ENCODE measurements around the gene TACC2.

DNA sequence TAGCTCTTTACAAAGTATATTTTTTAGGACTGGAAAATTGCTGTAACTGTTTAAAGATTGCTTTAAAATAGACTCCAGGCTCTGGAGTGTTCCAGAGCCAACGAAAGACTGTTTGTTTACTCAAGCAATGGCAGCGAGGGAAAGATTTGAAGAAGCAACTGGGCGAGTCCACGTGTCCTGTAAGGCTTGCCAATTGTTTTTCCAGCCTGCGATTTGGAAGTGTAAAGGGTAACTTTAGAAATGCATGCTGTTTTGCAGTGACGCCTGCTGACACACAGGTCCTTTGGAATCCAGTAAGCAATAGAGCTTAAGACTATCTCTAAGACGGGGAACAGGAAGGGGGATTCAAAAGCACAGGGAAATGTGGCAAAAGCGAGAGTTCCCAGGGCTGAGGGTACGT, 55.8 kb downstream of the TACC2 start:
- TF ChIP-seq, protein P1, sequence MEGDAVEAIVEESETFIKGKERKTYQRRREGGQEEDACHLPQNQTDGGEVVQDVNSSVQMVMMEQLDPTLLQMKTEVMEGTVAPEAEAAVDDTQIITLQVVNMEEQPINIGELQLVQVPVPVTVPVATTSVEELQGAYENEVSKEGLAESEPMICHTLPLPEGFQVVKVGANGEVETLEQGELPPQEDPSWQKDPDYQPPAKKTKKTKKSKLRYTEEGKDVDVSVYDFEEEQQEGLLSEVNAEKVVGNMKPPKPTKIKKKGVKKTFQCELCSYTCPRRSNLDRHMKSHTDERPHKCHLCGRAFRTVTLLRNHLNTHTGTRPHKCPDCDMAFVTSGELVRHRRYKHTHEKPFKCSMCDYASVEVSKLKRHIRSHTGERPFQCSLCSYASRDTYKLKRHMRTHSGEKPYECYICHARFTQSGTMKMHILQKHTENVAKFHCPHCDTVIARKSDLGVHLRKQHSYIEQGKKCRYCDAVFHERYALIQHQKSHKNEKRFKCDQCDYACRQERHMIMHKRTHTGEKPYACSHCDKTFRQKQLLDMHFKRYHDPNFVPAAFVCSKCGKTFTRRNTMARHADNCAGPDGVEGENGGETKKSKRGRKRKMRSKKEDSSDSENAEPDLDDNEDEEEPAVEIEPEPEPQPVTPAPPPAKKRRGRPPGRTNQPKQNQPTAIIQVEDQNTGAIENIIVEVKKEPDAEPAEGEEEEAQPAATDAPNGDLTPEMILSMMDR (IDR thresholded peaks at IDR 0.05; ENCODE audit: borderline replicate concordance, extremely low read depth, low read length, poor library complexity, severe bottlenecking): no peak
- TF ChIP-seq EZH2 (IDR thresholded peaks at IDR 0.05; ENCODE audit: borderline replicate concordance, low read depth, low read length, severe bottlenecking): no peak

All from DND-41 (cell line).